Jurkat, Clone E6-1 (cell line): ENCODE results near the gene CFAP46.
"Not testable (repeated sequence)": the region's sequence is repeated elsewhere in the genome, so short reads cannot be mapped to it uniquely, and the experiment has no call there.

Experiments used
- DNase-seq: peaks from one replicate; pipeline ENCODE4 v3.0.0-alpha.2; 2011; ENCODE audit warnings: low read depth, low spot score
- H3K4me3 ChIP-seq: 2 replicates; pipeline ENCODE4 v1.5.1; 2011; ENCODE audit warnings: mild to moderate bottlenecking, low read length, control low read depth, moderate library complexity

CFAP46 gene

GRCh38 chr10:132932461-132933307 is 9.7 kb downstream of the CFAP46 start:
- H3K4me3 ChIP-seq: no peak overlapping the region

GRCh38 chr10:132931258-132932250 is 10.8 kb downstream of the CFAP46 start:
- DNase-seq, H3K4me3 ChIP-seq: not testable (repeated sequence)

More at GRCh38 chr10:132932461-132933307, 9.7 kb downstream of the CFAP46 start:
- no peak for DNase-seq

DNA sequence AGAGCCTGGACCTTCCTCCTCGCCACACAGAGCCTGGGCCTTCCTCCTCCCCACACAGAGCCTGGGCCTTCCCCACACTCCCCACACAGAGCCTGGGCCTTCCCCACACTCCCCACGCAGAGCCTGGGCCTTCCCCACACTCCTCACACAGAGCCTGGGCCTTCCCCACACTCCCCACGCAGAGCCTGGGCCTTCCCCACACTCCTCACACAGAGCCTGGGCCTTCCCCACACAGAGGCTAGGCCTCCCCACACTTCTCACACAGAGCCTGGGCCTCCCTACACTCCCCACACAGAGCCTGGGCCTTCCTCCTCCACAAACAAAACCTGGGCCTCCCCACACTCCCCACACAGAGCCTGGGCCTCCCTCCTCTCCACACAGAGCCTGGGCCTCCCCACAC is 11.7 kb downstream of the CFAP46 start:
- not testable (repeated sequence) for DNase-seq, H3K4me3 ChIP-seq

DNA sequence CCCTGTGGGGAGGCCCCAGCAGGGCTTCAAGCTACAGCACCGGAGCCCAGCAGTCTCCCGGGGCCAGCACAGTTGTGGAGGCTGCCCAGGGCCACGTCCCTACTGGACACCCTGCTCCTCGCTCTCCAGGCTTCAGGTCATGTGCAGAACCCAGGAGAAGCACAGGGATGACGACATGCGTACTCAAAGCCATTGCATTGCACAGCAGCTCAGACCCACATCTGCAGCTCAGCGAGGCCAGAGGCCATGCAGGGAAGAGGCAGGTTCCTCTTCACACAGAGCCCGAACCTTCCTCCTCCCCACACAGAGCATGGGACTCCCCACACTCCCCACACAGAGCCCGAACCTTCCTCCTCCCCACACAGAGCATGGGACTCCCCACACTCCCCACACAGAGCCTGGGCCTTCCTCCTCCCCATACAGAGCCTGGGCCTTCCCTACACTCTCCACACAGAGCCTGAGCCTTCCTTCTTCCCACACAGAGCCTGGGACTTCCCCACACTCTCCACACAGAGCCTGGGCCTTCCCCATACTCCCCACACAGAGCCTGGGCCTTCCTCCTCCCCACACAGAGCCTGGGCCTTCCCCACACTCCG is 12.3 kb downstream of the CFAP46 start:
- no peak overlapping the region for H3K4me3 ChIP-seq
- DNase-seq: no peak

GRCh38 chr10:132929480-132929879 is 12.9 kb downstream of the CFAP46 start:
- DNase-seq: no peak
- no peak overlapping the region for H3K4me3 ChIP-seq

GRCh38 chr10:132928261-132928660 is 14.1 kb downstream of the CFAP46 start:
- H3K4me3 ChIP-seq: no peak overlapping the region
- DNase-seq: no peak

- no peak for DNase-seq
- no peak overlapping the region for H3K4me3 ChIP-seq
Measured at GRCh38 chr10:132927824-132928223, 14.5 kb downstream of the CFAP46 start.

- no peak overlapping the region for H3K4me3 ChIP-seq
- no peak for DNase-seq
Measured at GRCh38 chr10:132926777-132927650, 15.4 kb downstream of the CFAP46 start.

DNA sequence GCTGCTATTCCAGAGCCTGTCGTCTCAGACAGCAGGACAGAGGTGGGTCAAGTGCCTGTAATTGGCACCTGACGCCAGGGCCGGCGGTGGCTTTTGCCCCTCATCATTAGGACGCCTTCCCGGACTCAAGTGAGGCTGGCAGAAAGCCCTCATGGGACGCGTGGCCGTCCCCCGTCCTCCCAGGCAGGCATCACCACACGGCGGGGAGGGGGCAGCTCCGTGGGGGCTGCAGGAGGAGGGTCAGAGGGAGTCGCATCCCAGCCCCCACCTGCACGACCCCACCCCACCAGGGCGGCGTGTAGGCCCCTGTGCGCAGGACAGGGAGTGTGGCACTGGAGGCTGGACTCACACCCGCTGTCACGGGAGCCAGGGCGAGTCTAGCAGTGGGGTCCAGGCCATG is 16.3 kb downstream of the CFAP46 start:
- no peak for DNase-seq
- no peak overlapping the region for H3K4me3 ChIP-seq

GRCh38 chr10:132925614-132926013 is 16.8 kb downstream of the CFAP46 start:
- no peak overlapping the region for H3K4me3 ChIP-seq
- no peak for DNase-seq

GRCh38 chr10:132925071-132925561 is 17.3 kb downstream of the CFAP46 start:
- no peak overlapping the region for H3K4me3 ChIP-seq
- no peak for DNase-seq

DNA sequence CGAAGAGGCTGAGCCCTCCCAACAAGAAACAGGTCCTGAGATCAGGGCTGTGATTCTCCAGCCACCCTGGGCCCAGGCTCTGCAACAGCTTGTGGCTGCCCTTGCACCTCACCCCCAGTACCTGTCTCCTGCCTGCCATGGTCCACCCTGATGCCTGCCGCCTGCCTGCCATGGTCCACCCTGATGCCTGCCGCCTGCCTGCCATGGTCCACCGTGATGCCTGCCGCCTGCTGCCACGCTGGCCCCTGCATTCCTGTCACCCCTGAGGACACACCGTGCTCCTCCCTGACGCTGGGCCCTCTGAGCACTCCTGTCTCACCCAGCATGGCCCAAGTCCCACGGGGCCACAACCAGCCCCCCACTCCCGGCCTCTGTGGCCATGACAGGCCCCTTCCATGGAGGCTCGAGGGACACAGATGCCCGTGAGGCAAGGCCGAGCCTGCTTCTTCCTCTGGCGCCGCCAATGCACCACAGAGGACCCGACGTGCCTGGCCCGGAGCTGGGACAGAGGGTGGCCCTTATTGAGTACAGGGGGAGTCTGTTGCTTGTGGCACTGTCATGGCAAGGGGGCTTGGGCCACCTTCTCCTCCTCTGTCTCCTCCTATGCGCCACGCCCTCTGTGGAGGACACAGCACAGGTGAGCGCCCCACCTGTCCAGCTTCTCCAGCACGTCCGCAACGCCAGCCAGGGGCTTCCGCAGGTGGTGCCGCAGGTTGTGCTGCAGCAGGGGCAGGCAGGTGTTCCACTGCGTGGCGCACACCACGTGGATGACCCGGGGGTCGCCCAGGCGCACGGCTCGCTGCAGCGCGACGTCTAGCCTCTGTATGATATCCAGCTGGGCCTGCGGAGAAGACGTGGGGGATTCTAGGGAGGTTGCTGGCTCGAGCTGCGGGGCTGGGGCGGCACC is 18.1 kb downstream of the CFAP46 start:
- no peak overlapping the region for H3K4me3 ChIP-seq
- no peak for DNase-seq

DNA sequence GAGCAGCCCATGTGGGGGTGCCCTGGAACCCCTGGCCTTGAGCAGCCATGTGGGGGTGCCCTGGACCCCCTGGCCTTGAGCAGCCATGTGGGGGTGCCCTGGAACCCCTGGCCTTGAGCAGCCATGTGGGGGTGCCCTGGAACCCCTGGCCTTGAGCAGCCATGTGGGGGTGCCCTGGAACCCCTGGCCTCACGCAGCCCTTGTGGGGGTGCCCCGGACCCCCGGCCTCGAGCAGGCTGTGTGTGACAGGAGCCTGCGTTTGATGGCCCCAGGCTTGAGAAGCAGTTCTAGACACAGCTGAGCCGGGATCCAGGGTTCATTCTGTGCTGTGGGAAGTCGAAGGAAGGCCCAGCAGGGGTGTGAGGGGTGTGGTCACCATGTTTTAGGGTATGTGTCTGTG is 19.0 kb downstream of the CFAP46 start:
- not testable (repeated sequence) for H3K4me3 ChIP-seq, DNase-seq

DNA sequence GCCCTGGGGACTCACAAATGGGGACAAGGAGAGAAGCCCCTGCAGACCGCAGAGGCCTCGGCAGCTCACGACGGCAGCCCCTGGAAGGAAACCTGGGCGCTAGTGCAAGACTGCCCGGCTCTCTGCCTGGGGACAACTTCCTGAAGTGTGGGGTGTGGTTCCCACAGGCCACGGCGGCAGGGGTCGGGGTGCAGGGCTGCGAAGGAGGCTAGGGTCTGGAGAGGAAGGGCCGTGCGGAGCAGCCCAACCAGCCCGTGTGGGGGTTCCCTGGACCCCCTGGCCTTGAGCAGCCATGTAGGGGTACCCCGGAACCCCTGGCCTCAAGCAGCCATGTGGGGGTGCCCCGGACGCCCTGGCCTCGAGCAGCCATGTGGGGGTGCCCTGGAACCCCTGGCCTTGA is 19.5 kb downstream of the CFAP46 start:
- no peak overlapping the region for H3K4me3 ChIP-seq
- no peak for DNase-seq

- no peak overlapping the region for H3K4me3 ChIP-seq
- no peak for DNase-seq
Measured at GRCh38 chr10:132921818-132922807, 20.3 kb downstream of the CFAP46 start.

DNA sequence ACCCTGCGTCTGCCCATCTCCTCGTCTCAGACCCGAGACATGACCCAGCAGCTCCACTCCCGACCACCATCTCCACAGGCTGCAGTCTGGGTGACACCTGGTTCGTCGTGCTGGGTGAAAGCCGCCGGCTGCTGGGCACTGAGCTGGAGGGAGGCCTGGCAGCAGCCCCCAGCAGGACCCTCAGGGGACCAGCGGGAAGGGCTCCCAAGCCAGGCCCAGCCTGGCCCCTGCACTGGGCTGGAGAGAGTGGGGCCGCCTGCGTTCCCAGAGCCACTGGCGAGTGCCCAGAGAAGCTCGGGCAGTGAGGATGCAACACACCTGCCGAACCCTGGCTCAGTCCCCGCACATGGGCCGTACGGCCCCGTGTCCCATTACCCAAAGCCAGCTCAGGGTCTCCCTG is 21.3 kb downstream of the CFAP46 start:
- no peak overlapping the region for H3K4me3 ChIP-seq
- no peak for DNase-seq
